ENCODE results near the gene JAZF1. TPM values are rescaled to one million over a fixed set of nuclear protein-coding genes. Genes with fewer than 3 reads are reported as not detected.

JAZF1 gene
- total RNA-seq, 4 donors from 2014 or later, result 4.7 to 8.1 (median 5.7) TPM

DNA sequence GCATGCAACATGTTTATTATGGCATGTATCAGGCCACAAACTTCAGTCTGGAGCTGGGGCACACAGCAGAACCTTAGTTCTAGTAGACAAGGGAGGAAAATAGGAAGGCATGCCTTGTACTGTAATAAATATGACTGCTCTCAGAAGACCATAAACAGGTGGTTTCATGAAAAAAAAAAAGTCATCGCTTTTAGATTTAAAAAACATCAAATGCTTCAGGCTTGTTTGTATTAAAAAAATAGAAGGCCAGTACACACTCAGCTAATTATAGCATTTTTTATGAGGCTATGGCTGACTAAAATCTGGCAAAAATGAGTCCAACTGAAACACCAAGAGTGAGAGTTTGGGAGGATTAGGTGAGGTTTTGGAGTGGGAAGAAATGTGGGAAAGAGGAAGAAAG is 204.1 kb downstream of the JAZF1 start:
- no peak for DNase-seq (ENCODE audit: low spot score in 2 of 2)
- no peak overlapping the region for H3K4me3 ChIP-seq (ENCODE audit: low read depth, poor library complexity, severe bottlenecking)
- 88% methylated on average over 1 of the region's 1 CpG for WGBS, 2 donors
- intact Hi-C loops (cut with DNase I; ENCODE audit: low total_unique reads), result no loop called here
- TF ChIP-seq POLR2A (IDR thresholded peaks at IDR 0.05), result no peak
- TF ChIP-seq, protein P1, sequence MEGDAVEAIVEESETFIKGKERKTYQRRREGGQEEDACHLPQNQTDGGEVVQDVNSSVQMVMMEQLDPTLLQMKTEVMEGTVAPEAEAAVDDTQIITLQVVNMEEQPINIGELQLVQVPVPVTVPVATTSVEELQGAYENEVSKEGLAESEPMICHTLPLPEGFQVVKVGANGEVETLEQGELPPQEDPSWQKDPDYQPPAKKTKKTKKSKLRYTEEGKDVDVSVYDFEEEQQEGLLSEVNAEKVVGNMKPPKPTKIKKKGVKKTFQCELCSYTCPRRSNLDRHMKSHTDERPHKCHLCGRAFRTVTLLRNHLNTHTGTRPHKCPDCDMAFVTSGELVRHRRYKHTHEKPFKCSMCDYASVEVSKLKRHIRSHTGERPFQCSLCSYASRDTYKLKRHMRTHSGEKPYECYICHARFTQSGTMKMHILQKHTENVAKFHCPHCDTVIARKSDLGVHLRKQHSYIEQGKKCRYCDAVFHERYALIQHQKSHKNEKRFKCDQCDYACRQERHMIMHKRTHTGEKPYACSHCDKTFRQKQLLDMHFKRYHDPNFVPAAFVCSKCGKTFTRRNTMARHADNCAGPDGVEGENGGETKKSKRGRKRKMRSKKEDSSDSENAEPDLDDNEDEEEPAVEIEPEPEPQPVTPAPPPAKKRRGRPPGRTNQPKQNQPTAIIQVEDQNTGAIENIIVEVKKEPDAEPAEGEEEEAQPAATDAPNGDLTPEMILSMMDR (IDR thresholded peaks at IDR 0.05), result no peak

GRCh38 chr7:27973625-27974024 is 207.0 kb downstream of the JAZF1 start:
- 96 to 97% methylated on average over 3 of the region's 3 CpGs for WGBS, 2 donors
- TF ChIP-seq, protein P1 (IDR thresholded peaks at IDR 0.05), result no peak
- no peak for TF ChIP-seq POLR2A (IDR thresholded peaks at IDR 0.05)
- intact Hi-C loops (cut with DNase I; ENCODE audit: low total_unique reads), result no loop called here
- no peak overlapping the region for H3K4me3 ChIP-seq (ENCODE audit: low read depth, poor library complexity, severe bottlenecking)
- no peak for DNase-seq (ENCODE audit: low spot score in 2 of 2)

GRCh38 chr7:27972276-27972675 is 208.3 kb downstream of the JAZF1 start:
- DNase-seq (ENCODE audit: low spot score in 2 of 2), result no peak
- WGBS, 2 donors, result 80 to 82% methylated on average over 2 of the region's 2 CpGs
- TF ChIP-seq POLR2A (IDR thresholded peaks at IDR 0.05), result no peak
- TF ChIP-seq, protein P1 (IDR thresholded peaks at IDR 0.05), result no peak
- H3K4me3 ChIP-seq (ENCODE audit: low read depth, poor library complexity, severe bottlenecking), result no peak overlapping the region
- intact Hi-C loops (cut with DNase I; ENCODE audit: low total_unique reads), result no loop called here

DNA sequence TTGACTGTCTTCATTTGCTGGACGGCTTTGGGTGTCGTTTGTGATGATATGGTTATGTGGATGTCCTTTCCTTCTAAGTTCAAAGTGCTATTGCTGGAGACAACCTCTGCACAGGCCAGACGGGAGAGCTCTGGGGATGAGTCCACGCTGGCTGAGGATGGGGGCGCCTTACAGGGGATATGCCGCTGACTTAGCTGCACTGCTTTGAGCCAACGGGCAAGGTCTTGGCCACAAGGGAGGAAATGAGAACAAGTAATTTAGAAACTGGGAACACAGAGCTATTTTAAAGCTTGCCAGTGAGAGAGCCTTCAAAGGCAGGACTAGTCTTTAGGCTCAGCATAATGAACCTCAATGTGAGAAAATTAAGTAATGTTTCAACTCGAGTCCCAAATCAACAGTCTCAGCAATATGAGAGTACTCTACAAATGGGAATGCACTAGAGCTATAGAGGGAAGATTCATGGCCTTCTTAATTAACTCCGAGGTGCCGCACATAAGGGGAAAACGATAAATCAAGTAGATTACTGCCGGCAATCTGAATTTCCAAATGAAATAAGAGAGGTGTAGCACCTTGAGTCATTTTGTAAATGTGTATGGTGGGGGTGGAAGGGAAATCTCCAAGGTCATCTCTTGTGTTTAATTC is 209.3 kb downstream of the JAZF1 start:
- intact Hi-C loops (cut with DNase I; ENCODE audit: low total_unique reads), result no loop called here
- no peak for DNase-seq (ENCODE audit: low spot score in 2 of 2)
- H3K4me3 ChIP-seq (ENCODE audit: low read depth, poor library complexity, severe bottlenecking), result no peak overlapping the region
- TF ChIP-seq POLR2A (IDR thresholded peaks at IDR 0.05), result no peak
- TF ChIP-seq, protein P1 (IDR thresholded peaks at IDR 0.05), result no peak
- 79 to 90% methylated on average over 12 of the region's 12 CpGs for WGBS, 2 donors

DNA sequence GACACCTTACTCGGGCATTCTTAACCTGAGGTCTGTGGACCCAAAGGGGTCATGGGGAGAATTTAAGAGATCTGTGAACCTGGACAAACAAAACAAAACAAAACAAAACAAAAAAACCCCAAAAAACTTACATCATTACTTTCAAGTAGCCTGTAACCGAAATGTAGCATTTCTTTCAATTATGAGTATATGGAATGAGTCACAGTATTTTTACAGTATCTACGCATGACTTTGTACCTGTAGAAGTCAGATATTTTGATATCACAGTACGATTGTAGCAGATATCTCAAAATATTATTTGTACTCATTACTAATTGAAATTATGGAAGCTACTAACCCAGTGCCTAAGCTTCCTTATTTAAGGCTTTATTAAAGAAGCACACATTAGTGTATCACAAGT is 210.2 kb downstream of the JAZF1 start:
- TF ChIP-seq, protein P1 (IDR thresholded peaks at IDR 0.05), result no peak
- intact Hi-C loops (cut with DNase I; ENCODE audit: low total_unique reads), result no loop called here
- H3K4me3 ChIP-seq (ENCODE audit: low read depth, poor library complexity, severe bottlenecking), result no peak overlapping the region
- WGBS, 2 donors, result 73 to 79% methylated on average over 4 of the region's 4 CpGs
- DNase-seq (ENCODE audit: low spot score in 2 of 2), result no peak

DNA sequence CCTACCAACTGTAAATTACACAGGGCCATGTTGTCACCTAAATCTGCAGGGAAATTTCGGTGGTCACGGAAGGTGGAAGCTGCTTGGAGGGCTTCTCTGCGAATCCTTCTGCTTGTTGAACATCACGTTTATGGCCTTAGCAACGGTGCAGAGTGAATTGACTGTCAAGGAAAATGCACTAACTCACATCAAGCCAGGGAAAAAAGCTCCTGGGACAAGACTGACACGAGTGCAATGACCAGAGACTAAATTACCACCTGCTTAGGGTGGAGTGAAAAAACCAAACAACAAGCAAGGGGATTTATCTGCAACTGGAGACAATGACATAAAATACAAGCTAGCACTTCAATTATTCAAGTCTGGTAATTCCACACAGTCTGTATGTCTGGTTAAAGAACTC is 211.2 kb downstream of the JAZF1 start:
- no peak overlapping the region for H3K4me3 ChIP-seq (ENCODE audit: low read depth, poor library complexity, severe bottlenecking)
- DNase-seq (ENCODE audit: low spot score in 2 of 2), result no peak
- TF ChIP-seq, protein P1 (IDR thresholded peaks at IDR 0.05), result no peak
- TF ChIP-seq POLR2A (IDR thresholded peaks at IDR 0.05), result no peak
- intact Hi-C loops (cut with DNase I; ENCODE audit: low total_unique reads), result no loop called here
- 83 to 89% methylated on average over 6 of the region's 6 CpGs for WGBS, 2 donors
